GM11168 (cell line): ENCODE results near the gene NLRP1.

Experiments used
- in situ Hi-C: fragments of 300-500 bp; cut with MboI; formaldehyde crosslinking; loops from one replicate; pipeline ENCODE4 v1.12.0; 2022; ENCODE audit warnings: low sequenced_read_pairs; ENCODE audit not compliant: unreplicated experiment

NLRP1 gene

DNA sequence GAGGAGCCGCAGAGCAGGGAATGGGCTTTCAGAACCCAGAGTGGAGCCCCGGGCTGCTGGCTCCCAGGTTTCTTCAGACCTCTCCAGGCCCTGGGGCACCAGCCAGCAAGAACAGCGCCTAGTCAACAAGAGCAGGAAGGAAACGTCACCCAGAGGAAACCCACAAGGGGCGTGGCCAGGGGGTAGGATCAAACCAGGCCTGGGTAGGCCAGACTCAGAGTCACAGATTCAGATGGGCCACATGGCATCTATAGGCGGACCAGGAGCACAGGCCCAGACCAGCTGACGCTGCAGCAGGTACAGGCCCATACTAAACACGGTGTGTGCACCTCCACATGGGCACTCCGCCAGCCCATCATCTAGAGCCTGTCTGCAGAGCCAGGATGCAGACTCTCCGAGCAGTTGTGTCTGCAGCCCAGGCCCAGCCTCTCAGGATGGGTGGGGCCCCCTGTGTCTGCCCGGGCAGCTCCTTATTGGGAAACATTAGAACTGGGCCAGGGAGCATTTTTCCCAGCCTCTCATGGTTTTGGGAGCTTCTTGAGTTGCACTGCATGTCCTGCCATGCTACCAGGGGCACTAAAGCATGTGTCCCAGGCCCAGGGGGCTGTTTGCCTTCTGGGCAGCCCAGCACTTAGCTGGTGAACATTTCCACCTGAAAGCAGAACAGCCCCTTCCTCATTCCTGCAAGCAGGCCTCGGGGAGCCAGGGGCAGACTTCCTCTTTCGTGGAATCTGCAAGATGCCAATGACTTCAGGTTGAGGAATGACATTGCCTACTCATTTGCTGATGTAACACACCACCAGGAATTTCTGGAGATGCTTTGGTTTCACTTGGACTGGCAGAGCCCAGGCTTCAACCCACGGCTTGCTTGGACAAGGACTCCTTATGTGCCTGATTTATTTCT is at the start of gene NLRP1:
Gene NLRP1, minus strand, starts transcription at position 127 of the 904 bp plus-strand sequence. CDS start 552 bp downstream, outside the sequence.
- in situ Hi-C loops, result loop anchor here (5.0 kb wide), 2 partner anchors 133 to 843 kb away; no protein-coding TSS in a partner anchor

DNA sequence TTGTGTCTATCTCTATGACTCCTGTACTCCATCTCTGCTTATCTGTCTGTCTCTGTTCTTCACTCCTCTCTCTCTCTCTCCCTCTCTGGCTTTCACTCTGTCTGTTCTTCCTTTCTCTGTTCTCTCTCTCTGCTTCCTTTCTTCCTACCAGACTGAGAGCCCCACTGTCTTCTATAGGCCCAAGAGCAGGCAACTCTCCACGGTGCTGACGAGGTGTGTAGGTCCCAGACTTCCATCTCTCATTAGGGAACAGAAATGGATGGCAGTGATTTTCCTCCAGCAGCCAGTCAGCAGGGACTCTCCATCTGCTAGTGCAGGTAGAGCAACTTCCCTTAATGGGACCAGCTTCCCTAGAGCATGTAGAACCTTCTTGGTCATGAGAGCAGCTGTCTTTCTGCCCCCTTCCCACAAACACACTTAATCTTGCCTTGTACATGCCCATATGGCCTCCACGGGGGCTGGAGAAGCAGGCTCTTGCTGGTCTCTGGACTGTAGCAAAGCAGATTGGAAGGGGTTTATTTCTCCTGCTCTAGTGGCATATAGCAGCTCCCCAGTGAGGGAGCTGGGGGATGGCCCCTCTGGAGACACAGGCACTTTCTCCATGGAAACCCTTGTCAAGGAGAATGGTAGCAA is 47.8 kb upstream of the NLRP1 start:
- in situ Hi-C loops, result no loop called here

DNA sequence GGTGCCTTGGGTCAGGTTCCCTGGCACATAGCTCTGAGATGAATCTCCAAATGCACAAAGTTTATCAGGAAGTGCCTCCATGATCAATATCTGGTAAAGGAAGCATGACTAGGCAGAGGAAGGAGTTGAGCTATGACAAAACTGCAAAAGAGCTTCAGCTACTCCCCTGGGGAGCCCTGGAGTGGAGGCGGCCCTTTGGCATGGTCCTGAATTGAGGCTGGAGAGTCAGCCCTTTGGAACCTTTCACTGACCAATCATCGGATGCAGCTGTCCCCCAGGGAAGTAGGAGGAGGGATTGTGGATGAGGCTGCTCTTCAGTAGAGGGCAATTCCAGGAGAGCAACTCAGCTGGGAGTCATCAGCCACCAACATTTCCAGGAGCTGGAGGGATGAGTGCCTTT is 46.1 kb upstream of the NLRP1 start:
- in situ Hi-C loops, result no loop called here

DNA sequence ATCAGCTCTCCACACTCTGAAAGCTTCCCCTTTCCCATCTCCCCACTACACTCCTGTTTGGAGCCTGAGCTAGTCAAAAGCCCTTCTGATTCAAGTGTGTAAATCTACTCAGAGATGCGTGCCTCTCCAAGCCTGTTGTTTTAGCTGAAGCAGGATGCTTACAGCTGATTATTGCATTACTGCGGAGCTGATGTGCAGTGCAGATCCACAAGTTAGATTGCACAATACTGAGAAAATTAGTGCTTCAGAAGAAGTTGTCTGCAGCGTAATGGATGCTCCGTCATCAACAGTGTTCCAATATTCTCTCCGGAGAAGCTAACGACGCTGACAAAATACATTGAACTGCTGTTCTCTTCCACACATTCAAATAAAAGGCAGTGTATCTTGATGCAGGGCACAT is 44.8 kb upstream of the NLRP1 start:
- in situ Hi-C loops, result no loop called here

DNA sequence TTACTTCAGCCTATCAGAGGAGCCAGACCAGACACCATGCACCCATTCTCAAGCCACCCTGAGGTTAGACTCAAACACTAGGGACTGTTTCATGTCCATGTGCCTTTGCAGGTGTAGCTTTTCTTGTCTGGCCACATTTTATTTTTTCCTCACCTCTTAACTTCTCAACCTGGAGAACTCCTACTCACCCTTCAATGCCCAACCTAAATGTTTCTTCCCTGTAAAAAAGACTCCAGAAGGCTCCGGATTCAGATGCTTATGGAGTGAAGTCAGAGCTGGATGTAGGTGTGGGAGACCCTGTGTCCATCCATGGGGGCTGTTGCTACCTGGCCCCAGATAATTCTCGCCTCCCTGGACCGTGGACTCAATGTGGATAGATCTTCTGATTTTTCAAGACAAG is 44.0 kb upstream of the NLRP1 start:
- in situ Hi-C loops, result no loop called here

DNA sequence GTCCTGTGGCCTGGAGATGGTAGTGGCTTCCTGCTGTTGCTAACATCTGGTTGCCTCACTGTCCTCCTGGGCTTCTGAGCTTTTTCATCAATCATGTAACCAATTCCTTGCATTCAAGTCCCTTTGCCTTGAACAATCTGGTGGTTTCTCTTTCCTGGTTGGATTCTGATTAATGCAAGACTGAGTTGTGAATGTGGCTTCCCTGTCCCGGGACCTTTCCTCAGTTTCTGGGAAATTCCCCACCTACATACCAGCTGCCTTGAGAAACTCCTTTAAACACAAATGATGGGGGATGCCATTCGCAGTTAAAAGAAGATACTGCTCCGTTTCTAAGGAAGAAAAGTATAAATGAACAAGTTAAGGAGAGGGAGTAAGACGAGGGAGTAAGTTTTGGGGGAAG is 39.9 kb upstream of the NLRP1 start:
- in situ Hi-C loops, result no loop called here

DNA sequence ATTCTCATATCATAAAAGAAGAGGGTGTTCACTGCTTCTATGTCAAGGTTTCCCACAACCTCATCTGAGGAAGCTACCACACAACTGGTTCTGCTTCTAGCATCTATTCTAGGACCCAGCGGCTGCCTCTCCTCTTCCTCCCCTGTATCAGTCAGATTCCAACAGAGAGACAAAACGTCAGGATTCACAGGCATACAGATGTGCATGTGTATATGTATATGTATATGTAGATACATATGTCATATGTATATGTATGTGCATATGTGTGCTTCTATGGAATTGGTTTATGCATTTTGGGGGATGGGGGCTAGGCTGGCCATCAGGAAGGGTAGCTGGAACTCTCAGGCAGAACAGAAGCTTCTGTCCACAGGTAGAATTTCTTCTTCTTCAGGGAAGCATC is 37.4 kb upstream of the NLRP1 start:
- in situ Hi-C loops, result no loop called here

DNA sequence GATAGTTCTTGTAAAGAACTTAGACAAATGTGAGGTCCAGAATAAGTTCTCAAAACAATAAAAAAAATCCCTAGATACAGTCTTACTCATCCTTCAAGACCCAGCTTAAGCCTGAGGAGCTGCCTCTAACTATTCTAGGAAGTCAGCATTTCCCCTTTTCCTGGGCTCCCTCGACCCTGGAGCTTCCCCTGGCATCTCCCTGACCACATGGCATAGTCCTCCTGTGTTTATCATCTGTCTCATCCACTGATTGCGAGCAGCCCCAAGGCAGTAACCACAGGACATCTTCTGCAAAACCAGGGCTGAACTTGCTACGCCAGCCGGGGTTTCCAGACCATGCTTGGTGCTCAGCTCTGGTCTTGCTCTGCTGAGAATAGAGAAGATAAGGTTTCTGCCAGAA is 36.7 kb upstream of the NLRP1 start:
- in situ Hi-C loops, result no loop called here

DNA sequence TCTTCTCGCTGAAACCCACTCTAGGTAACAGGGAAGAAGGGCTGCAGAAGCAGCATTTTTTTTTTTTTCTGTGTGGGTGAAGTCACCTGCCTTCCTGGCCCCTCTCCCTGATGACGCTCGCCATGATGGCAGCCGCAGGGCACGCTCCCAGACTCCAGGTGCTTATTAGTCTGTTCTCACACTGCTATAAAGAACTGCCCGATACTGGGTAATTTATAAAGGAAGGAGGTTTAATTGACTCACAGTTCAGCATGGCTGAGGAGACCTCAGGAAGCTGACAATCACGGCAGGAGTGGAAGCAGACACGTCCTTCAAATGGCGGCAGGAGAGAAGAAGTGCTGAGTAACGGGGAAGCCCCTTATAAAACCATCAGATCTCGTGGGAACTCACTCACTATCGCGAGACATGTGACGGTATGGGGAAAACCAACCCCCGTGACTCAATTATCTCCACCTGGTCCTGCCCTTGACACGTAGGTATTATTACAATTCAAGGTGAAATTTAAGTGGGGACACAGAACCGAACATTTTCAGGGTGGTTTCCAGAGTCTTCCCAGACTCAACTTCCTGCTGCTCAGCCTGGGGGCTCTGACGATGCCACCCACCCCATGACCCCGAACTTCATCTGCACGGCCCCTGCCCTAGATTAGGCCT is 34.9 kb upstream of the NLRP1 start:
- in situ Hi-C loops, result no loop called here

DNA sequence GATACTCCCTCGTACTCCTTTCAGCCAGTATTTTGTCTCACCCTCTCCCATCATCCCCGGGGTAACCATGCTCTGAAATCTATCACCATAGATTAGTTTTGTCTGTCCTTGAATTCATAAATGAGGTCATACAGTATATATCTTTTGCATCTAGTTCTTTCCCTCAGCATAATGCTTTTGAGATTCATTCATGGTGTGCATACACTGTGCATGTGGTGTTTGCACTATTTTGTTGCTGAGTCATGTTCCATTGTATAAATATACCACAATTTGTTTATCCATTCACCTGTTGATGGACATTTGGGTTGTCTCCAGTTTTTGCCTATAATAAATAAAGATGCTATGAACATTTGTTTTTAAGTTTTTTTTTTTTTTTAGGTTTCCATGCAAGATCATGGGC is 34.2 kb upstream of the NLRP1 start:
- in situ Hi-C loops, result no loop called here

DNA sequence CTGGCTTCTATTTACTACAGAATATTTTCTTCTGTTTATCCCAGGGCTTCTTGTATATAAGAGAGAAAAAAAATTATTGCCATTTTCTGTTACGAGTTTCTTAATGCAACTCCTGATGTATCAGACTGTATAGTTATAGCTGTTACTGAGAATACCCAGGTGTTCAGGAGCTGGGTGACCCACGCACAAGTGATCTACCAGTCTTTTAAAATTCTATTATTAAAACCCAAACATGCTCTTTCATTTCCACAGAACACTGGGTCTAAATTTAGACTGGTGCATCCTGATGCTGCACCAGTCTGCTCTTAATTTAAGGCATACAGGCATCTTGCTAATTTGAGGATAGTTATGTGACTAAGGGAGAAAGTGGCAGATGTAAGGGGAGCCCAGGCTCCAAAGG is 31.2 kb upstream of the NLRP1 start:
- in situ Hi-C loops, result no loop called here

DNA sequence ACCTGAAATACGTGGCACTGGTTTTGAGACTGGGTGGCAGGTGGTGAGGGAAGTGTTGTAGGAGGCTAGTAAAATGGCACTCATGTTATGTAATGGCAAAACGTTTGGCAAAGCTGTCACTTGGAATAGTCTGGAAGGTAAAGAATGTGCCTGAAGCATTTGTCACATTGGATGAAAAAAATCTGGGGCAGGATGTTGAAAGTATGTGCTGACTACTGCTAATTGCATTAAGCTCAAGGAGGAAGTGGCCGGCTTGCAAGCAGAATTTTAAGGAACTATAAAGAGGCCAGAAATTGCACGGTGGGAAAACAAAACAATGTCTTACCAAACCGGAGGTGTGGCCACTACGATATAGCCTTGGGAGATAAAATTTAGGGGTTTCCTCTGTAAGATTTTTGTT is 26.6 kb upstream of the NLRP1 start:
- in situ Hi-C loops, result no loop called here

DNA sequence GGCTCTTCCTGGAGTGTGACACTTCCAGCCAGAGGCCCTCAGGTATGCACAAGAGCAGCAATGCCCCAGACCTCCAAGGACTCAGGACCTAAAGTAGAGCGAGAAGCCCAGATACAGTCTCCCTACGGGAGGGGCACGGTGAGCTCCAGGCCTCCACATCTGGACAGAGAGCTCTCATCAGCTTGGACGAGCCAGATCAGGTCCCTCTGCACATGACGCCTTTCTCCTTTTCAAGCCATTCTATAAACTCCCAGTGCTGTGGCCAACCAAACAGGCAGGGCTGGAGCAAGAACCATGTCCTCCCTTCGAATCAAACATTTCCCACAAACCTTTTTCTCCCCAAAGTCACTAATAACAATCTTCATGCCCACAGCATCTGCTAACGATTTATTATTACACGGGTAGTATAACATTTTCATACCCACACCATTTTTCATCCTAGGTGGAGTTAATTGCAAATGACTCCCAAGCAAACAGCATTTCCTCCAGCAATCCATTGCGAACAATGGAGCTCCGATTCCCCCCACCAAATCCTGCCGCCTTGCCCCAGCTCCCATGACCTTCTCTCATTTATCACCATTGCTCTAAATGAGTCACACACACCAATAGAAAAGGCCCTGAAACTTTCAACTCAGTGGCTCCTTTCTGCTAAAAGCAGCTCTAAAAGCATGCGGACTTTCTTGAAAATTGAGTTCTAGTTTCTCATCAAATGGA is 24.2 kb upstream of the NLRP1 start:
- in situ Hi-C loops, result no loop called here

DNA sequence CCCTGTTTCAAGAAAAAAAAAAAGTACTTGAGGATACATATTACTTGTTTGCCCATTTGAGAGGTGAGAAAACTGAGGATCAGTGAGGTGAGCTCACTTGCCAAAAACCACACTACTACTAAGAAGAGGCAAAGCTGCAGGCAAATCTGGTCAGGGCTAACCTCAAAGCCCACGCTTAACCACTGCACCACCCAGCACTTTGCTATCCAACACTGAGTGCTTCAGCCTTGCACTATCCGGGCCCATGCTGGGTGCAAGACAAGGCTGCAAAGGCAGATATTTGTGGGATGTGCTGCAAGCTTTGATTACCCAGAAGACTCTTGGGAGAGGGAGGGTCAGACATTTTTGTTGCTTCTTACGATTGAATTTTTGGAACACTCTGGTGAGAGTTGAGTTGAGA is 23.6 kb upstream of the NLRP1 start:
- in situ Hi-C loops, result no loop called here

DNA sequence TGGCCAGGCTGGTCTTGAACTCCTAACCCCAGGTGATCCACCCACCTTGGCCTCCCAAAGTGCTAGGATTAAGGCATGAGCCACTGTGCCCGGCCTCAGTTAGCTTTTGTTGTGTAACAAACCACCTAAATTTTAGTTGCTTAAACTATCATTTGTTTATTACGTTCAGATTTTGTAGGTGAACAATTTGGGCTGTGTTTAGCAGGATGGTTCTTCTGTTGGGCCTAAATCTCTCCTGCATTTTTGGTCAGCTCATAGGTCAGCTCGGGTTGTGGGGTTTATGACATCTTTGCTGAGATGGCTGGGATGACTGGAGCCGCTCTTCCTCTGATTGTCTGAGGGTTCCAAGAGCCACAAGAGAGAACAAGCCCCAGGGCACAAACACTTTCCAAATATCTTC is 21.1 kb upstream of the NLRP1 start:
- in situ Hi-C loops, result no loop called here

DNA sequence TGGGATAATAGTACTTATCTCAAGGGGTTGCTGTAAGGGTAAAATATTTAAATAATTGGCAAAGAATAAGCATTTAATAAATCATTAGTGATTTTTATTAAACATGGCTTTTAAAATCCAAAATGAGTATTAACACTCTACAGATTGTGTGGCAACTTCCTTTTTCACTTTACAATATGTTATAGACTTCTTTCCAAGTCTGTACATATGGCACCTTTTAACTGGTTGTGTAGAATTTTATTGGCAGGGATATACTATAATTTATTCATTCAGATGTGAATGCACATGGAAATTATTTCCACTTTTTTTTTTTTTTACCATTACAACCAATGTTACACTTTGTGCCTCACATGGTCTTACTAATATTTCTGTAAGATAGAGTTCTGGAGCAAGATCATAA is 15.7 kb upstream of the NLRP1 start:
- in situ Hi-C loops, result no loop called here

DNA sequence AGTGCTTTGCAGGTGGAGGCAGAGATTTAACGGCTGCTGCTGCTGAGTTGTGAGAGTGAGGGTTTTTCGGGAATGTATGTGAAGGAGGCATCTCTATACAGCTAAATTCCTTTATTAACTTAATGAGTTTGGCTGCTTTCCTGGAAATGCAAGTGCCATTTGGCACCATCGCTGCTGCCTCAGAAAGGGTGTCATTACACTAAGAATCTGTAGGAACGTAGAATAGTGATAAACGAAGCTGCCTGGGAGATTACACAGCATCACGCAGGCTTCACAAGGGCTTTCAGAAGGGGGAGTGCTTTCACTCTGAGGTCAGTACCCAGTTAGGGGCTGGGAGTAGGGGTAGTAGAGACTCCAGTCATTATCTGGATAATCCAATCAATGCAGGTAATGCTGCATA is 14.1 kb upstream of the NLRP1 start:
- in situ Hi-C loops, result no loop called here

DNA sequence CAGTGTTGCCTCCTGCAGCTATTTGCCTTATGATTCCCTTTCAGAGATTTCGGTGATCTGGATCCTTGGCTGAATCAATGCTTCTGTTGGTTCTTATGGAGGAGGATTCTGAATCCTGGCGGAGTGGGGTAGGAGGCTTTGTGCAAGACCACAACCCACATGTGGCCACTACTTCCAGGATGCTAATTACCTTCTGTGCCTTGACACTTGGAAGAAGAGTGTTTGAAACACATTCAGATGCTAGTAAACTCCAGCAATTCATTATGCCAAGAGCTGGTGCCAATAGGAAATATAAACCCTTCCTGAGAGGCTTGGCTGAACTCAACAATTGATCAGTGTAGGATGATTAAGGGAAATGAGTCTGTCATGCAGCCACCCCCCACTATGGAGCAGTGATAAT is 12.1 kb upstream of the NLRP1 start:
- in situ Hi-C loops, result no loop called here

DNA sequence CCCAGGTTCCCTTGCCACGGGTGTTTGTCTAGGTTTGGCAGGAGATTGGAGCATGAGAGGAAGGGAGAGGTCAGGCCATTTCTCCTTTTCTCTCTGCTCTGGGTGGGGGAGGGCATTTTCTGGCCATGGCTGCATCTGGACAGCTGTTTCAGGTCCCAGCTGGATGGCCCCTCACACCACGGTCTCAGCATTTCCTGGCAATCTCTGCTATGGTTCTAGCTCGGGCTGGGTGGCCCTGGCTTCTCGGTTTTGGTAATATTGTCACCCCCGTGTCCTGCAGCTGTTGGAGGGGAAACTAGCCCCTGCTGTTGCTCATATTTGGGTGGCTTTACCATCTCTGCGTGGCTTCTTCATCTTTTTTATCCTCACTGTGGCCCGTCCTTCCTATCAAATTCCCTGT is 11.5 kb upstream of the NLRP1 start:
- in situ Hi-C loops, result no loop called here

DNA sequence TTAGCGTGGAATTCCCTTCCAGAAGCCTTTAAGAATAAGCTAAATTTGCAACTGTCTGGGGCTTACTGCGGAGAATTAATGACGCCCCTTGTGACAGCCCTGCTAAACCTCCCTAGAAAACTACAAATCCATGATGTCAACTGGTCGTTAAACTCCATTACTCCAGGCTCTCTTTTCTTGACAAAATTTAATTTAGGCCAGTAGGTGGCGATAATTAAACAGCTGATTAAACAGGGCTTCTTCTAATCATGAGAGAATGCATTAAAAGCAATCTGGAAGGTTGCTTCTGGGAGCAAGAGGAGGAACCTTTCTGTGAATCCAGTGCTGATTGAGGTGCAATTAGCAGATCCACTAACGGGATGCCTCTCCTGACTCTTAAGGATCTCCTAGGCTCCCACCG is 8.1 kb upstream of the NLRP1 start:
- in situ Hi-C loops, result no loop called here

DNA sequence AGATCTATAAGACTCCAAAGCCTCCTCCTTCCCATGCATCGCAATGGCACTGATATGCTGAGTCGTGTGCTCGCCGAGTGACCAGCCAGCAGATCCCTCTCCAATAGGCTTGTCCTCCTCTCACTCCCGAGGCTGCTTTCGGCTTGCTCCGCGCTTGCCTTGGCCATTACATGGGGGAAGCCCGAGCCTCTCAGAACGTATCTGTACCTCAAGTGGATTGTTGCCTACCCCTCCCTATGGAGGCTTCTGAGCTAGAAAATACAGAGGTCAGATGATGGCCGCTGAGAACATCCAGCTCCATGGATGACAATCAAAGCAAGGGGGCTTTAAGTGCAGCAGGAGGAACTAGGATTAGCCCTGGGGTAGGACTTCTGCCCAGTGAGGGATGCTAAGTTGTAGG is 7.7 kb upstream of the NLRP1 start:
- in situ Hi-C loops, result no loop called here
